GM10847 (cell line): ENCODE data around the gene PPIL6.

Source experiments
- POLR2A ChIP-seq: IDR thresholded peaks from 2 replicates; pipeline ENCODE4 v1.6.1; 2011; ENCODE audit not compliant: insufficient read length; ENCODE audit errors: extremely low read depth

The PPIL6 gene

DNA sequence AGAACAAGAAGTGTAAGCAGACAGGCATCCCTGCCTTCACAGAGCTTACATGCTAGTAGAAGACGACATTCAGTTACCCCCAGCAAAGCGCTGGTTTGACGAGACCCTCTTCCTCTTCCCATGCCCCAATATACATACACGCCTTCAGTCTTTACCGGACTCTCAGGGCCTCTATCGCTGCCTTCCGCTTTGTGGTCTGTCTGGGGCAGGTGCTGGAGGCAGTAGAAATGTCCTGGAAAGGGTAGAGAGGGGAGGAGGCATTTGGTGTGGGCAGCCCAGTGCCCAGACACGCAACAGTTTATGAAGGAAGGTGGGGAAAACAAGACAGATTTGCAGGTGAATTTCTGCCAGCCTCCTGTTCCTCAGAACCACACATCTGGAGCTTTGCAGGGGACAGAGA, 6.1 kb upstream of the PPIL6 start:
- TF ChIP-seq POLR2A, result no peak

DNA sequence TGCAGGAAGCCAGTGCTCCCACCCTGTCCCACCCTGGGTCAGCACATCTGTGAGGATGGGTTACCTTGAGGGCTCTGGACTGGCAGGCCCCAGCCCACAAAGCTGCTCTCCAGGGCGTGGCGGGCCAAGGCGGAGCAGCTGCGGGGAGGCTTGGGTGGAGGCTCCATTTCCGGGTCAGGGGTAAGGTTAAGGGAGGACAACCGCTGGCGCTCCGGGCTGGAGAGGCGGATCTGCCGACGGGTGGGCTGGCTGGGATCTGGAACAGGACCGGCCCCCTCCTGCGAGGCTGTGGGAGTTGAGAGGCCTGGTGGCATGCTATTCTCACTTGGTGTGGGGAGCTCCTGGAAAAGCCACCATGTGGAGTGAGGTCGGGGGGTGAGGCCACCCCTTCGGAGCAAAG, 5.6 kb upstream of the PPIL6 start:
- TF ChIP-seq POLR2A, result no peak

DNA sequence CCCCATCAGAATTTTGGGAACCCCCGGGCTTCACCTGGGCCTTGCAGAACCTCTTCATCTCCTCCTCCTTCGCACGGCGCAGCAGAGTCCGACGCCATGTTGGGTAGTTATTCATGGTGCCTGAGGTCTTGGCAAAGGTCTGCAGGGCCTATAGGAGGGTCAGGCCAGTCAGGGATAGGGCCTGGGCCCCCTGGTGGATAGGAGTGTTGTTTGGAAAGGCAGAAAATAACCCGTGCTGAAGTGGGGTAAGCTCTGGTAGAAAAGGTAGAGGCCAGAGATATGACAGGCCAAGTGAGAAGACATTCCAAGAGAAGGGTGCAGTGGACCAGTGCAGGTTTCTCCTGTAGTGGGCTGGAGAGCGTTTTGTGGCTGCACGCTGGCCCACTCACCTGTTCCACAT, 5.0 kb upstream of the PPIL6 start:
- no peak for TF ChIP-seq POLR2A

DNA sequence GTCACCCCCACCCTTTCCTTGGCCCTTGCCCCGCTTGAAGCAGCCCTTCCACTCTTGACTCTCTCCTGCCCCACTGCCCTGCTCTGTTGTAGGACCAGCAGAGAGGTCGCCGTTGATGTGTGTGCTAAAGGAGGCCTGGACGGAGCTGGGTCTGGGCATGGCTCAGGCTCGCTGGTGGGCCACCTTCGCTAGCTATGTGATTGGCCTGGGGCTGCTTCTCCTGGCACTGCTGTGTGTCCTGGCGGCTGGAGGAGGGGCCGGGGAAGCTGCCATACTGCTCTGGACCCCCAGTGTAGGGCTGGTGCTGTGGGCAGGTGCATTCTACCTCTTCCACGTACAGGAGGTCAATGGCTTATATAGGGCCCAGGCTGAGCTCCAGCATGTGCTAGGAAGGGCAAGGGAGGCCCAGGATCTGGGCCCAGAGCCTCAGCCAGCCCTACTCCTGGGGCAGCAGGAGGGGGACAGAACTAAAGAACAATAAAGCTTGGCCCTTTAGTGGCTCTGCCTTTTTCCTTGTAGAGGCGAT, 3.1 kb upstream of the PPIL6 start:
- TF ChIP-seq POLR2A, result no peak

DNA sequence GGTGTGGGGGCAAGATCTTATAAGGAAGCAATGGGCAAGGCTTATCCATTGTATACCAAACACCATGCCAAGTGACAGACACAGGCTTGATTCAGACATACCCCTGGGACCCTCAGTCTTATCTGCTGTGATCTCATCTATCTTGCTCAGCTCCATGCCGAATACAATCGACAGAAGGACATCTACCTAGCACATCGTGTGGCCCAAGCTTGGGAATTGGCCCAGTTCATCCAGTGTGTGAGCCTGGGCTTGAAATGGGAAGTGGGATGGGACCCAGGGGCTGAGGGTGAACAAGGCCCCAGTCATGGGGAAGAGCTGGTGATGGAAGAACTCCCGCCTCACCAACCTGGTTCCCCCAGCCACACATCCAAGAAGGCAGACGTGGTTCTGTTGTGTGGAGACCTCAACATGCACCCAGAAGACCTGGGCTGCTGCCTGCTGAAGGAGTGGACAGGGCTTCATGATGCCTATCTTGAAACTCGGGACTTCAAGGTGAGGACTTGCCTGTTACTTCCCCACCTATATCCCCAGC, 2.0 kb upstream of the PPIL6 start:
- no peak for TF ChIP-seq POLR2A

DNA sequence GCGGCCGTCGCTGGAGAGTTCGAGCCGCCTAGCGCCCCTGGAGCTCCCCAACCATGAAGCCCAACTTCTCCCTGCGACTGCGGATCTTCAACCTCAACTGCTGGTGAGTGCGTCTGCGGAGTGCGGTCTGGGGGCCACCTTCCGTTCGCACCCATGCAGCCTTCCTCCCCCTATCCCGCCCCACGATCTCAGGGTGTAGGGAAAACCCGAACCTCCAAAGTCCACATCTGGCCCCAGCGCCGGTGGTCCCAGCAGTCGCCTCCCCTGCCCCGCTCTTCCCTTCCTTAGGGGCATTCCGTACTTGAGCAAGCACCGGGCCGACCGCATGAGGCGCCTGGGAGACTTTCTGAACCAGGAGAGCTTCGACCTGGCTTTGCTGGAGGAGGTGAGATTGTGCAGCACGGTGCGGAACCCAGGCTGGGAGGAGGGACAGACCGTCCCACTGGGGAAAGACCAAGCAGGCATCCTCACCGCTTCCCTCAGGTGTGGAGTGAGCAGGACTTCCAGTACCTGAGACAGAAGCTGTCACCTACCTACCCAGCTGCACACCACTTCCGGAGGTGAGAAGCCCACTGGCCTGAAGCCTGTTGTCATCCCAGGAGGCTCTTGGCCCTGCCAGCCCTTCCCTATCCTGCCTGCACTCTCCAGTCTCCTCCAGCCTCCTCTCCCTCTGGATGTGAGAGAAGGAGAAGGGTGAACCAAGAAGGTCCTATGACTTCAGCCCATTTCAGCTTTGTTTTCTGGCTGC, 815 bp upstream of the PPIL6 start:
- TF ChIP-seq POLR2A, result no peak

DNA sequence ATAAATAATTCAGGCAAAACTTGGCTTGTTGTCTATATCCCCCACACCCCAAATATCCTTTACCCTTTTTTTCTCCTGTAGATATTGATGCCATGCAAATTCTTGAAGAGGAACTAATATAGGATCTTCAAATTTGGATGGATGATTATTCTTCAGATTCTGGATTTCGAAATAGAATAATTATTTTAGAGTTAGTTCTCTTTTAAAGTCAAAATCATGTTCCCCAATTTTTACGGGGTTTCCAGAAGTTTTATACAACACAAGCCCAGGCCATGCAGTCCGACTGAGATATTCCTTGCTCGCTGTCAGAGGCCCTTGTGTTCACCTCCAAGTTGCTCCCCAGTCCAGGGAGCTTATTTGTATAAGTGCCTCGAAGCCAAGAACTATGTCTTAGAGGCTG, 4.4 kb downstream of the PPIL6 start:
- no peak for TF ChIP-seq POLR2A

DNA sequence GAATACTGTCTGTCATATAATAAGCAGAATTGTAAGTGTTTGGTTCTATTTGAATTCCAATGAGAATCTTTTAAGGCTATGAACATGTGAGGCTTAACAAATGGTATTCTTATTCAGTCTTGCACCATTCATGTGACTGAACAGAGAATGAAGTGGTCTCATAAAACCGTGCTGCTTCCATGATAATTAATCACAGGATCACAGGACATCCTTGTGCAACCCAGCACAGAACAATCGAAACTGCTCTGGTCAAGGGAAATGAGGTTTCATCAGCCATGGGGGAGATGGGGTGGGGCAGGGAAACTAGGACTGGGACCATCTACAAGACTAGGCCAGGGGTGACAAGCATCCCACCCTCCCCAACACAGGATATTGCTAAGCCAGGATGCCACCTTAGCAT, 6.0 kb downstream of the PPIL6 start:
- TF ChIP-seq POLR2A, result no peak

DNA sequence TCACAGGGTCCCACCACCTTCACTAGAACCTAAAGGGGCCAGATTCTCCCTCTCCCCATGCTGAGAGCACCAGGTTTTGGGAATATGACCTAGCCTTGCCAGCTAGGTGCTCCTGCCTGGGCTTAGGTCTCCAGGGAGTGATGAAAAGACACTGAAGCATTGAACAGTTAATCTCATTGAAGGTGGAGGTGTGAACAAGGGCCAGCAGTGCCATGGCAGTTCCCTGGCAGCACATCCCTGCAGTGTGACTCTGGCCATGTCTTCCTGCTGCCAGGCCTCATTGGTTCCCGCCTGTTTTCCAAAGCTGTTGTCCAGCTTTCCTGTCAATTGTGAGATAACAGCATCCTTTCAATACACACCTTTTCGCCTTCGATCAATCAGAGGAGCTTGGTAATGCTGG, 10.9 kb downstream of the PPIL6 start:
- TF ChIP-seq POLR2A, result no peak

DNA sequence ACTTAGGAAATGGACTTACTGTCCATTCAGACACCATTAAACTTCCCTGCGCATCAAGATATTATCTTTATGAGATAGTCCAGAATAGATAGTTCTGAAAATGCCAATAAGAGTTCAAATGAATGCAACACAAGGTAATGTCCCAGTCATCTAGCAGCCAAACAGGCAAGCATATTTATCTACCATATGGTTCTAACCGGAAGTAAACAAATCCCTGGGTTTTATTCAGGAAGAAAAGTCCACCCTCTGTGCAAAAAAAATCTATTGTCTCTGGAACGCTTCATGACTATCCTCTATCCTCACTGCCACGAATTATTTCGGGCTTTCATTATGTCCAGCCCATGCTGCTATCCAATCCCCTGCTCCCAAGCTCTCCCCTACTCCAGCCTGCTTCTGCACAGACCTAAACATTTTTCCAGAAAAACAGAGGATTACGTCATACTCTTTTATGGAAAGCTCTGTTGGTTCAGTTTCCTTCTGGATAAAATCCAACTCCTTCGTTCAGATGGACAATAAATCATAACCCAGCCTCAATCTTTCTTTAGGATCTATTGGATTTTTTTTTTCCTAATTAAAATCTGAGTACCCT, 11.4 kb downstream of the PPIL6 start:
- TF ChIP-seq POLR2A, result no peak

DNA sequence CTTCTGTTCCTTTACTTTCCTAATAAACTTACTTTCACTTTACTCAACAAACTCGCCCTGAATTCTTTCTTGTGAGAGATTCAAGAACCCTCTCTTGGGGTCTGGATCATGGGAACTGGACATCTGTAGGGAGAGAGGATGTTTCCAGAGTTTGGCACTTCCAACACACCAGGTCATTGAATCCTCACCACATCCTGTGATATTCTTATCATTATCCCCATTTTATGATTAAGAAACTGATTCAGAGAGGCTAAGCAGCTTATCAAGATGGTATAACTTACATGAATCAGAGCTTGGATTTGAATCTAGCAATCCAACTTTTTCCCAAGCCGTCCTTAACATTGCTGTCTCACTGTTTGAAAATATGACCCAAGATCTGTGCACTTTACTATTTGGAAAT, 15.5 kb downstream of the PPIL6 start:
- TF ChIP-seq POLR2A, result no peak

DNA sequence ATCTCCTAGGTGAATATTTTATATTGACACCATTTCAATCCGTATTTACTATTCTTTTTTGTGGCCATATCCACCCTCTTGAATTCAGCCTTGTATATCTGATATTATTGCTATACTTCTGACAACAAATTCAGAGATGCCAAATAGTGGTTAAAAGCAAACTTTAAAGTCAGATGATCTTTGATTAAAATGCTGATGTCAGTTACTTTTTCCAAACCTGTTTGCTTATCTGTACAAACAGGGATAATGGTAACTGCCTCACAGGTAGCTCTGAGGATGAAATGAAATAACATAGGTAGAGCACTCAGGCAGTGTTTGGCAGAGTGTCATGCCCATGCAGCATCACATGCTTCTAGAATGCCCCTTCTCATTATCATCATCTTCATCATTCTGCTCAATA, 19.2 kb downstream of the PPIL6 start:
- TF ChIP-seq POLR2A, result no peak

DNA sequence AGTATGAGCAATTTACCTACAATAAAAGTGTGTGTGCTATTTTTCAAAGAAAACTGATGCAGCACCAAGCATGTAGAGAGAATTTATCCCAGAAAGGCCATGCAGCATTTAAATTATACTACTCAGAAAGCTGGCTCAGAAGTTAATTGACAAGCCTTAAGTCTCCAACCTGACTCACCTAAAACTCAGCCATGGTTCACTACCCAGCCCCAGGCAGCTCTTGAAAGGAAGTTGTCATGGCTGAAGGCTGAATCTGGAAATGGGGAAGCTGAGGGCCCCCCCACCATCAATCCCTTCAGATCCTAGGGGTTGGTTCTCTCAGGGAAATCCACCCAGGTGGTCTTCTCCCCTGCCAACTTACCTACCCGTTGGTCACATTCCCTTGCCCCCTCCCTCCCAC, 19.7 kb downstream of the PPIL6 start:
- no peak for TF ChIP-seq POLR2A

DNA sequence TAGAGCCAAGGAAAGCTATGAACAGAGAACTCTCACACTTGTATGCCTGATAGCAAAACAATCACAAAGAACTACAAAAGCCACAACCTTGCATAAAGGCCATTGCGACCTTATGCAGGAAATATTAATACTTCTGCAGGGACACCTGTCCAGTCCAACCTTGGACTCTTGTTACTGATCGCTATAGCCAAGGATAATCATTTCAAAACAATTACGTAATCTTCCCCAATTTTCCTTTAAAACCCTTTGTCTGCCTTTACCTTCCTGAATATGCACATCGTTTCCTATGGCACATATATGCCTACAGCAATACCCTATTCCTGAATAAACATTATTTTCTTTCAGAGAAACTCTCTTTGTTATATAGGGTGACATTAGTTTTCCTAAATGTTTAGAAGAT, 22.8 kb downstream of the PPIL6 start:
- no peak for TF ChIP-seq POLR2A

DNA sequence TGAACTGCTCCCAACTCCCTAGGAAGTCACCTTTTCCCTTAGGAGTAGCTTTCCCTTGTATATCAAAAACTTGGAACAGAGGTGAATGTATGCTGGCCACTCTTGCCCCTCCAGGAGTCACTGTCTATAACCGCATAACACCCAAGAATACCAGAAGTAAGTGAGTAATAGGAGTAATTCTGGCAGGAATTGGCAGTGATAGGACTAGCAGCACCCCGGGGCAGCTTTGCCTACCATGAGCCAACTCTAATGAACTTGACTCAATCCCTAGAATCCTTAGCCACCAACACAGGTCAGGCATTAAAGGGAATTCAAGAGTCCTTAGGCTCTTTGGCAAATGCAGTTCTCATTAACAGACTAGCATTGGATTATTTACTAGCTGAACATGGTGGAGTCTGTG, 29.4 kb downstream of the PPIL6 start:
- no peak for TF ChIP-seq POLR2A

DNA sequence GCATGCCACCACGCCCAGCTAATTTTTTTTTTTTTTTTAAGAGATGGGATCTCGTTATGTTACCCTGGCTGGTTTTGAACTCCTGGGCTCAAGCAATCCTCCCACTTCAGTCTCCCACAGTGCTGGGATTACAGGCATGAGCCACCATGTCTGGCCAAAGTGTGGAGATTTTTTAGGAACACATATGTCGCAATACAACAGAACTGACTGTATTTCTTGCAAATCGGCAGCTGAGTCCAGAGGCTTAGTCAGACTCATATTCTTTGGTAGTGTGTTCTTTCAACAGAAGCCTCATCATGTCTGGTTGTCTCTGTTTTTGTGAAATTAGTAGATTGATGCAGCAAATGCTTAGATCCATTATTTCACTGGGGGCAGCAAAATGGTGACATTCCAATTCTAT, 34.2 kb downstream of the PPIL6 start:
- no peak for TF ChIP-seq POLR2A

DNA sequence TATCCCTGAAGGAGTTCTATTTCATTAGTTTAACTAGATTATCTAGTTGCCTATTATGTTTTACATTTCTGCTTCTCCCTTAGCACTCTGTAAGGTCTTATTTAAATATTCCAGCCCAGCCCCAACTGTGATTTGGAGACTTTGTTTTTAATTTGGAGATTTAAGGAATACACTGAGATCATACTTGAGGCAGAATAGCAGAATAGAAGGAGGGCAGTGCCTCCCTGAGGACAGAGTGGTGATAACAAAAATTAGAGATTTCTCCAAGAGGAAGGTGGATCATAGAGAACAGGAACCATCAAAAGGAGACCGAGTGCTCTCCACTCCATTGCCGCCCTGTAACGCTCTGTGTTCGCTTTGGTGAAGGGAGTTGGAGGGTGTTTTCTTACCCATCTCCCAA, 43.4 kb downstream of the PPIL6 start:
- no peak for TF ChIP-seq POLR2A
